IMR-90 (cell line): Measurements from ENCODE around the gene ARSB. TPM values are rescaled to one million over a fixed set of nuclear protein-coding genes. Genes with fewer than 3 reads are reported as not detected.

Experiments used
- ATAC-seq: fragments of 200-7000 bp; cut with Tn5 transposase; 2 replicates; pipeline ENCODE4 v1.9.1; 2020; ENCODE audit warnings: low read depth, mild to moderate bottlenecking, moderate library complexity
- BruUV-seq: library from RNA; stranded (reverse); fragments of 400-500 nt; replicated peaks from 2 replicates; lab custom pipeline; 2021; lab: Mats Ljungman, UMichigan
- CTCF ChIA-PET: fragments of 300-600 bp; formaldehyde crosslinking; extraction: SDS; loops from one replicate; lab custom pipeline; 2021; ENCODE audit warnings: antibody characterized with exemption; lab: Yijun Ruan, JAX
- POLR2A ChIA-PET: fragments of 300-600 bp; sonication (Branson Sonifier 250); formaldehyde crosslinking; loops from one replicate; lab custom pipeline; 2022; ENCODE audit warnings: antibody characterized with exemption; ENCODE audit not compliant: unreplicated experiment; lab: Charles Lee
- DNase-seq: peaks from one replicate; pipeline ENCODE4 v3.0.0; 2013
- H2AFZ ChIP-seq: replicated peaks from 2 replicates; pipeline ENCODE3; 2013; ENCODE audit warnings: low read length, mild to moderate bottlenecking; ENCODE audit not compliant: poor library complexity
- H2AK5ac ChIP-seq: 2 replicates; pipeline ENCODE4 v1.6.1; 2013; ENCODE audit warnings: low read depth, low read length, inconsistent platforms
- H2AK9ac ChIP-seq: replicated peaks from 2 replicates; pipeline ENCODE3; 2013; ENCODE audit warnings: mild to moderate bottlenecking, low read depth, low read length, moderate library complexity; ENCODE audit not compliant: poor library complexity
- H2BK120ac ChIP-seq: 2 replicates; pipeline ENCODE4 v1.6.1; 2013; ENCODE audit warnings: low read depth, low read length, inconsistent platforms
- H2BK15ac ChIP-seq: 3 replicates; pipeline ENCODE4 v1.6.1; 2013; ENCODE audit warnings: low read depth, low read length, inconsistent platforms
- H2BK20ac ChIP-seq: 2 replicates; pipeline ENCODE4 v1.6.1; 2013; ENCODE audit warnings: low read depth, mild to moderate bottlenecking, inconsistent platforms, low read length, moderate library complexity
- H2BK5ac ChIP-seq: 2 replicates; pipeline ENCODE4 v1.6.1; 2013; ENCODE audit warnings: mild to moderate bottlenecking, low read depth, low read length, inconsistent platforms; ENCODE audit not compliant: poor library complexity, severe bottlenecking
- H3K14ac ChIP-seq: replicated peaks from 2 replicates; pipeline ENCODE4 v1.6.1; 2013; ENCODE audit warnings: low read depth, low read length, inconsistent platforms
- H3K18ac ChIP-seq: 2 replicates; pipeline ENCODE4 v1.6.1; 2013; ENCODE audit warnings: low read depth, low read length, control low read depth
- H3K23ac ChIP-seq: 2 replicates; pipeline ENCODE4 v1.6.1; 2013; ENCODE audit warnings: low read depth, low read length, inconsistent platforms
- H3K27ac ChIP-seq: 2 replicates; pipeline ENCODE4 v1.5.1; 2013; ENCODE audit warnings: mild to moderate bottlenecking, control low read depth, low read length; ENCODE audit not compliant: insufficient read depth
- H3K27me3 ChIP-seq: 2 replicates; pipeline ENCODE4 v1.6.1; 2013; ENCODE audit warnings: low read length; ENCODE audit not compliant: control insufficient read depth, insufficient read depth
- H3K36me3 ChIP-seq: 2 replicates; pipeline ENCODE4 v1.6.1; 2013; ENCODE audit warnings: low read length, mixed read lengths; ENCODE audit not compliant: control insufficient read depth, insufficient read depth
- H3K4ac ChIP-seq: 2 replicates; pipeline ENCODE4 v1.6.1; 2013; ENCODE audit warnings: low read depth, low read length, inconsistent platforms
- H3K4me1 ChIP-seq: 2 replicates; pipeline ENCODE4 v1.6.1; 2013; ENCODE audit warnings: low read length, mixed read lengths; ENCODE audit not compliant: control insufficient read depth, insufficient read depth
- H3K4me2 ChIP-seq: 2 replicates; pipeline ENCODE4 v1.6.1; 2013; ENCODE audit warnings: low read depth, mild to moderate bottlenecking, control low read depth, low read length, moderate library complexity
- H3K4me3 ChIP-seq: 2 replicates; pipeline ENCODE4 v1.5.1; 2013; ENCODE audit warnings: low read depth, mild to moderate bottlenecking, control low read depth, low read length, moderate library complexity; ENCODE audit not compliant: insufficient read depth
- H3K56ac ChIP-seq: 2 replicates; pipeline ENCODE4 v1.6.1; 2013; ENCODE audit warnings: low read length, inconsistent platforms; ENCODE audit not compliant: insufficient read depth; ENCODE audit errors: extremely low read depth
- H3K79me1 ChIP-seq, 2 experiments: 2 replicates each; pipeline ENCODE4 v1.6.1; 2013; ENCODE audit warnings: low read length in 2 of 2, inconsistent platforms in 1 of 2, low read depth in 1 of 2
- H3K9ac ChIP-seq: 2 replicates; pipeline ENCODE4 v1.6.1; 2013; ENCODE audit warnings: low read depth, low read length, control low read depth
- H3K9me1 ChIP-seq: 2 replicates; pipeline ENCODE4 v1.6.1; 2013; ENCODE audit warnings: low read length, inconsistent platforms; ENCODE audit not compliant: insufficient read depth
- H3K9me3 ChIP-seq: 2 replicates; pipeline ENCODE4 v1.6.1; 2013; ENCODE audit warnings: low read length; ENCODE audit not compliant: control insufficient read depth, insufficient read depth
- H4K20me1 ChIP-seq: 2 replicates; pipeline ENCODE4 v1.6.1; 2013; ENCODE audit warnings: low read length, inconsistent platforms; ENCODE audit not compliant: insufficient read depth
- H4K5ac ChIP-seq: 2 replicates; pipeline ENCODE4 v1.6.1; 2013; ENCODE audit warnings: mild to moderate bottlenecking, low read depth, low read length, control low read depth
- H4K8ac ChIP-seq, 2 experiments: 2 replicates each; pipeline ENCODE4 v1.6.1; 2013; ENCODE audit warnings: low read depth in 2 of 2, low read length in 2 of 2, control low read depth in 1 of 2, inconsistent platforms in 1 of 2
- H4K91ac ChIP-seq: 2 replicates; pipeline ENCODE4 v1.6.1; 2013; ENCODE audit warnings: low read depth, low read length, inconsistent platforms; ENCODE audit not compliant: insufficient read depth
- BHLHE40 ChIP-seq: fragments of 150-350 bp; IDR thresholded peaks from 2 replicates; pipeline ENCODE4 v1.6.1; 2016; ENCODE audit warnings: mild to moderate bottlenecking, low read depth, low read length
- CEBPB ChIP-seq: IDR thresholded peaks from 2 replicates; pipeline ENCODE4 v1.6.1; 2012; ENCODE audit warnings: low read depth, low read length, improper control_type of control experiment
- CHD1 ChIP-seq: IDR thresholded peaks from 2 replicates; pipeline ENCODE4 v1.6.1; 2012; ENCODE audit warnings: low read depth, low read length, improper control_type of control experiment
- CTCF ChIP-seq: conservative IDR thresholded peaks from 2 replicates; pipeline ENCODE4 v1.5.1; 2012; ENCODE audit warnings: mild to moderate bottlenecking, low read depth, low read length, improper control_type of control experiment
- ELK1 ChIP-seq: fragments of 150-350 bp; IDR thresholded peaks from 2 replicates; pipeline ENCODE4 v1.6.1; 2016; ENCODE audit warnings: low read depth, mild to moderate bottlenecking, low read length, moderate library complexity, borderline replicate concordance
- FOS ChIP-seq: fragments of 150-350 bp; IDR thresholded peaks from 2 replicates; pipeline ENCODE4 v1.6.1; 2016; ENCODE audit warnings: low read depth, low read length
- MAFK ChIP-seq: IDR thresholded peaks from 2 replicates; pipeline ENCODE4 v1.6.1; 2012; ENCODE audit warnings: low read depth, low read length, improper control_type of control experiment
- MAZ ChIP-seq: IDR thresholded peaks from 2 replicates; pipeline ENCODE4 v1.6.1; 2012; ENCODE audit warnings: low read depth, mild to moderate bottlenecking, low read length, improper control_type of control experiment, moderate library complexity, borderline replicate concordance
- NFE2L2 ChIP-seq: fragments of 150-350 bp; IDR thresholded peaks from 2 replicates; pipeline ENCODE4 v1.6.1; 2016; ENCODE audit warnings: low read depth, mild to moderate bottlenecking, low read length
- POLR2A ChIP-seq: IDR thresholded peaks from 2 replicates; pipeline ENCODE4 v1.6.1; 2012; ENCODE audit warnings: mild to moderate bottlenecking, low read depth, low read length
- RAD21 ChIP-seq: IDR thresholded peaks from 2 replicates; pipeline ENCODE4 v1.6.1; 2012; ENCODE audit warnings: low read length, improper control_type of control experiment
- RCOR1 ChIP-seq: IDR thresholded peaks from 2 replicates; pipeline ENCODE4 v1.6.1; 2012; ENCODE audit warnings: mild to moderate bottlenecking, low read length, improper control_type of control experiment; ENCODE audit not compliant: insufficient replicate concordance
- RFX5 ChIP-seq: IDR thresholded peaks from 2 replicates; pipeline ENCODE4 v1.8.0; 2012; ENCODE audit warnings: low read depth, mild to moderate bottlenecking, low read length, moderate library complexity
- SMC3 ChIP-seq: fragments of 150-350 bp; IDR thresholded peaks from 2 replicates; pipeline ENCODE4 v1.6.1; 2016; ENCODE audit warnings: low read depth, mild to moderate bottlenecking, antibody characterized with exemption, low read length, moderate library complexity
- USF2 ChIP-seq: fragments of 150-350 bp; IDR thresholded peaks from 2 replicates; pipeline ENCODE4 v1.6.1; 2017; ENCODE audit warnings: mild to moderate bottlenecking, antibody characterized with exemption, low read length, low read depth
- WGBS, 2 experiments: methylation state at CpG; one replicate each; pipeline versions ENCODE4 v1.1.5 to v1.1.7; 2013; ENCODE audit warnings: missing lambda C conversion rate in 2 of 2; ENCODE audit not compliant: insufficient read length in 1 of 2; ENCODE audit errors: extremely low coverage in 2 of 2; 5-methylcytosine and 5-hydroxymethylcytosine counted together
- dilution Hi-C: fragments of 300-500 bp; cut with HindIII; formaldehyde crosslinking; loops from one replicate; pipeline ENCODE4 v1.14.3; 2018; ENCODE audit warnings: low sequenced_read_pairs; ENCODE audit not compliant: unreplicated experiment
- in situ Hi-C: fragments of 300-500 bp; cut with MboI; formaldehyde crosslinking; loops from 3 replicates; pipeline ENCODE4 v1.14.3; 2019; ENCODE audit warnings: low sequenced_read_pairs, inconsistent platforms, mixed read lengths
- intact Hi-C: fragments of 100-400 bp; cut with micrococcal nuclease; formaldehyde crosslinking; loops from 2 replicates; pipeline ENCODE4 v1.10.0; 2022
- polyA plus RNA-seq, 3 experiments: library from polyadenylated mRNA; depleted of rRNA; stranded (reverse); fragments of >200 nt; gene quantifications; 2 replicates each; pipeline ENCODE4 v1.2.3, GENCODE V29; 2012; ENCODE audit warnings: low replicate concordance in 1 of 3
- total RNA-seq: library from RNA; depleted of rRNA; stranded (reverse); fragments of >200 nt; gene quantifications from 2 replicates; pipeline ENCODE4 v1.2.3, GENCODE V29; 2012

The ARSB gene
- total and polyA plus RNA-seq, 2 of the 4 experiments (the other 2 are of a cell fraction) = 16.0 to 16.3 TPM

- no peak overlapping the region for H4K5ac ChIP-seq
- peak overlapping the region in 1 of 2 experiments; percentile 17; a peak in 1 of 4 replicates for H4K8ac ChIP-seq
- peaks cover 10% of the 10 kb centered on the region for H3K4me1 ChIP-seq
- H3K9me1 ChIP-seq = peaks cover 6% of the 10 kb centered on the region
- 17% methylated on average over 1 of the region's 8 CpGs; no CpG with 5 or more reads in 1 of the 2 experiments for WGBS, 2 experiments
- no TSS peak for BruUV-seq
- no peak overlapping the region; the same call in 1 of the 2 replicates for H3K18ac ChIP-seq
- H2AK5ac ChIP-seq = peak overlapping the region; percentile 82; the same call in 1 of the 2 replicates
- no peak overlapping the region for H3K9ac ChIP-seq
- in situ Hi-C loops (no loop called here), intact Hi-C loops (loop anchor here (10.0 kb wide), 1 partner anchor 54 kb away; no protein-coding TSS in a partner anchor), dilution Hi-C loops (no loop called here)
- H3K9me3 ChIP-seq = no peaks in the 10 kb centered on the region
- H3K27me3 ChIP-seq = no peaks in the 10 kb centered on the region
- 0 out of 2 replicates have a peak overlapping the region, but pooled peaks have one; percentile 9 for H3K4me2 ChIP-seq
- peak overlapping the region; percentile 21; the same call in 1 of the 2 replicates for H2BK120ac ChIP-seq
- H3K36me3 ChIP-seq = no peaks in the 10 kb centered on the region
- no peak overlapping the region for H3K23ac ChIP-seq
- ChIA-PET POLR2A (no interaction called here), CTCF (interaction anchor here (1.5 kb wide), 1 partner anchor 53 kb away, joined by 4 read pairs; no protein-coding TSS in a partner anchor)
- H3K79me1 ChIP-seq = no peaks in the 10 kb centered on the region; a peak in 1 of 4 replicates
- ATAC-seq (no peak; the same call in 1 of the 2 replicates), DNase-seq (no peak)
- H3K14ac ChIP-seq = no peak overlapping the region
- H2BK15ac ChIP-seq = no peak overlapping the region
- no peak overlapping the region for H2AK9ac ChIP-seq
- H3K4me3 ChIP-seq = no peak overlapping the region
- no peak overlapping the region for H3K56ac ChIP-seq
- no peak overlapping the region for H4K91ac ChIP-seq
- H2AFZ ChIP-seq = peak overlapping the region; percentile 52
- peak overlapping the region; percentile 34; the same call in 1 of the 2 replicates for H3K4ac ChIP-seq
- H2BK20ac ChIP-seq = peak overlapping the region; percentile 16; the same call in 1 of the 2 replicates
- H4K20me1 ChIP-seq = no peaks in the 10 kb centered on the region
- peak overlapping the region; percentile 9; the same call in 1 of the 2 replicates for H3K27ac ChIP-seq
- no peak overlapping the region for H2BK5ac ChIP-seq
- TF ChIP-seq RCOR1 (no peak), POLR2A (no peak), USF2 (no peak), RFX5 (no peak), CTCF (no peak), NFE2L2 (no peak), MAZ (no peak), MAFK (no peak), CHD1 (no peak), ELK1 (no peak), CEBPB (no peak), FOS (no peak), BHLHE40 (no peak), SMC3 (no peak), RAD21 (no peak)
Observed at GRCh38 chr5:78830528-78831046, 154.5 kb downstream of the ARSB start.
